Osteoblast (primary cell): ENCODE data around the gene CEP112. TPM values are rescaled to one million over a fixed set of nuclear protein-coding genes. Genes with fewer than 3 reads are reported as not detected.

Experiments used
- DNase-seq: peaks from one replicate; pipeline ENCODE4 v3.0.0; 2011; ENCODE audit warnings: low spot score, mixed read lengths; ENCODE audit not compliant: insufficient read length; ENCODE audit errors: missing footprints
- H2AFZ ChIP-seq: 2 replicates; pipeline ENCODE4 v1.6.0; 2011; ENCODE audit warnings: mild to moderate bottlenecking, low read length
- H3K27ac ChIP-seq: 2 replicates; pipeline ENCODE4 v1.5.1; 2011; ENCODE audit warnings: mild to moderate bottlenecking, low read depth, low read length, moderate library complexity
- H3K27me3 ChIP-seq: 2 replicates; pipeline ENCODE4 v1.6.0; 2012; ENCODE audit warnings: mild to moderate bottlenecking, control low read depth, inconsistent platforms, low read length, moderate library complexity; ENCODE audit not compliant: insufficient read depth
- H3K36me3 ChIP-seq: 2 replicates; pipeline ENCODE4 v1.5.1; 2011; ENCODE audit warnings: mild to moderate bottlenecking, low read length, control low read depth, moderate library complexity; ENCODE audit not compliant: insufficient read depth
- H3K4me1 ChIP-seq: 2 replicates; pipeline ENCODE4 v1.5.1; 2011; ENCODE audit warnings: mild to moderate bottlenecking, low read length, control low read depth, moderate library complexity; ENCODE audit not compliant: insufficient read depth
- H3K4me2 ChIP-seq: 2 replicates; pipeline ENCODE4 v1.6.0; 2011; ENCODE audit warnings: mild to moderate bottlenecking, low read length; ENCODE audit not compliant: insufficient read depth
- H3K4me3 ChIP-seq: fragments of 200-600 bp; sonication (generic); 3 replicates; pipeline ENCODE4 v1.5.1; 2012; ENCODE audit warnings: mild to moderate bottlenecking, low read length, inconsistent platforms; ENCODE audit not compliant: insufficient read depth
- H3K79me2 ChIP-seq: 2 replicates; pipeline ENCODE4 v1.6.0; 2012; ENCODE audit warnings: mild to moderate bottlenecking, low read length, control low read depth, inconsistent platforms; ENCODE audit not compliant: insufficient read depth
- H3K9me3 ChIP-seq: 2 replicates; pipeline ENCODE4 v1.5.1; 2011; ENCODE audit warnings: low read depth, low read length, control low read depth
- H4K20me1 ChIP-seq: 2 replicates; pipeline ENCODE4 v1.6.0; 2012; ENCODE audit warnings: mild to moderate bottlenecking, low read length, control low read depth; ENCODE audit not compliant: insufficient read depth
- total RNA-seq: library from RNA; depleted of rRNA; stranded (reverse); fragments of >200 nt; gene quantifications from 2 replicates; pipeline ENCODE4 v1.2.3, GENCODE V29; 2012
- TF ChIP-seq, protein P1 (sequence below): IDR thresholded peaks from 2 replicates; pipeline ENCODE4 v1.5.1; 2011; ENCODE audit warnings: mild to moderate bottlenecking, low read depth, low read length, moderate library complexity; ENCODE audit errors: extremely low read depth

CEP112 gene
- total RNA-seq, 1 donor: 8.3 TPM

DNA sequence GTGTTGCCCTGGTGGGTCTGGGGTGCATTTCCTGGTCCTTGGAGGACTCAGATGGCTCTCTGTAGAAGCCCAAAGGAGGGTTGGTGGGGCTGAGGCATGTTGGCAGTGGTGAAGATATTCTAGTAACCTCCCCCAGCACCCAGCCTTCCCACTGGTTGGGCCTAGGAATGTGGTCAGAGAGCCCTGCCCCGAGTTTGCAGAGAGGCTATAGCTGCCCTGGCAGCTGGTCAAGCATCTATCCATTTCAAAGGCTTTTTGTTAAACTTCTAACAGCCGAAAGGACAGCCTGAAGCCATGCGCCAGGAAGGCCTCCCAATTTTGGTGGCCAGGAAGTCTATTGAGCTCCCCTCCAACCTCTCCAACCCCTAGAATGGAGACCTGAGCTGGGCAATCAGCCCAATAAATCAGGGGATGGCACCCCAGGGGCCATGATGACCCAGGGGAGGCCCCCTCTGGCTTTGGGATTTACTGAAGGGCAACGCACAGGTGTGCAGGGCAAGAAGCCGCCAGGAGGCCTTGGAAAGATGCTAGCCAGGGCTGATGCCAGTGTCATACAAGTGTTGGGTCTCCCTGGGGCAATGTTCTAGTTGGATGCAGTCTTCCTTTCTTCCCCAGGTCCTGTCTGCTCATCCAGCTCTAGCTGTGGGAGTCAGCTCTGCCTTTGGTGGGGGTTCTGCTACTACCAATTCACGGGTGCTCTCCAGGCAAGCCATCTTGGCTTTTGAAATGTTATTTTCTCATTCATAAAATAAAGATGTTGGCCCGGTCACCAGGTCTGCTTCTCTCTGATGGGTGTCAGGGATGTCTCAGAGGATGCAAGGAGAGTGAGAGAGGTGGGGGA is 599.6 kb downstream of the CEP112 start:
- H3K36me3 ChIP-seq: no peaks in the 10 kb centered on the region

DNA sequence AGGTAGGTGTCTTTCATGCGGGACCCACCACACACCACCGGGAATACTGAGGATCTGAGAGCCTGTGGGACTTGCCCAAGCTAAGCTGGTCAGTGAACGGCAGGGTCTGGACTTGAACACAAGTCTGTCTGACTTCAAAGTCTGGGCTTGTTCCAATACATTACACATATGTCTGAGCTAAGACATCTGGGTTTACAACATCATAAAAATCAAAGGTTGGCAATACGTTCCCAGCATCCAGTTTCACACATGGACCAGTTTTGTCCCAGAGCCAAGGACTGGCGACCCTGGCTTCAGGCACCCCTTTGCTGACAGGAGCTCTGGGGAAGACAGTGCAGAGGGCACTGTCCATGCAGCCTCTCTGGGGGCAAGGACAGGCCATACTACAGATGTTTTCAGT is 602.6 kb downstream of the CEP112 start:
- TF ChIP-seq, protein P1, sequence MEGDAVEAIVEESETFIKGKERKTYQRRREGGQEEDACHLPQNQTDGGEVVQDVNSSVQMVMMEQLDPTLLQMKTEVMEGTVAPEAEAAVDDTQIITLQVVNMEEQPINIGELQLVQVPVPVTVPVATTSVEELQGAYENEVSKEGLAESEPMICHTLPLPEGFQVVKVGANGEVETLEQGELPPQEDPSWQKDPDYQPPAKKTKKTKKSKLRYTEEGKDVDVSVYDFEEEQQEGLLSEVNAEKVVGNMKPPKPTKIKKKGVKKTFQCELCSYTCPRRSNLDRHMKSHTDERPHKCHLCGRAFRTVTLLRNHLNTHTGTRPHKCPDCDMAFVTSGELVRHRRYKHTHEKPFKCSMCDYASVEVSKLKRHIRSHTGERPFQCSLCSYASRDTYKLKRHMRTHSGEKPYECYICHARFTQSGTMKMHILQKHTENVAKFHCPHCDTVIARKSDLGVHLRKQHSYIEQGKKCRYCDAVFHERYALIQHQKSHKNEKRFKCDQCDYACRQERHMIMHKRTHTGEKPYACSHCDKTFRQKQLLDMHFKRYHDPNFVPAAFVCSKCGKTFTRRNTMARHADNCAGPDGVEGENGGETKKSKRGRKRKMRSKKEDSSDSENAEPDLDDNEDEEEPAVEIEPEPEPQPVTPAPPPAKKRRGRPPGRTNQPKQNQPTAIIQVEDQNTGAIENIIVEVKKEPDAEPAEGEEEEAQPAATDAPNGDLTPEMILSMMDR: no peak

More for the DNA sequence above, 599.6 kb downstream of the CEP112 start:
- H3K4me1 ChIP-seq: no peaks in the 10 kb centered on the region
- H3K9me3 ChIP-seq: no peaks in the 10 kb centered on the region
- no peaks in the 10 kb centered on the region for H4K20me1 ChIP-seq
- H3K4me2 ChIP-seq: no peak overlapping the region
- TF ChIP-seq, protein P1: no peak
- no peak overlapping the region for H3K4me3 ChIP-seq
- no peaks in the 10 kb centered on the region for H3K79me2 ChIP-seq
- no peak for DNase-seq
- no peak overlapping the region for H3K27ac ChIP-seq
- H2AFZ ChIP-seq: no peak overlapping the region
- H3K27me3 ChIP-seq: no peaks in the 10 kb centered on the region

DNA sequence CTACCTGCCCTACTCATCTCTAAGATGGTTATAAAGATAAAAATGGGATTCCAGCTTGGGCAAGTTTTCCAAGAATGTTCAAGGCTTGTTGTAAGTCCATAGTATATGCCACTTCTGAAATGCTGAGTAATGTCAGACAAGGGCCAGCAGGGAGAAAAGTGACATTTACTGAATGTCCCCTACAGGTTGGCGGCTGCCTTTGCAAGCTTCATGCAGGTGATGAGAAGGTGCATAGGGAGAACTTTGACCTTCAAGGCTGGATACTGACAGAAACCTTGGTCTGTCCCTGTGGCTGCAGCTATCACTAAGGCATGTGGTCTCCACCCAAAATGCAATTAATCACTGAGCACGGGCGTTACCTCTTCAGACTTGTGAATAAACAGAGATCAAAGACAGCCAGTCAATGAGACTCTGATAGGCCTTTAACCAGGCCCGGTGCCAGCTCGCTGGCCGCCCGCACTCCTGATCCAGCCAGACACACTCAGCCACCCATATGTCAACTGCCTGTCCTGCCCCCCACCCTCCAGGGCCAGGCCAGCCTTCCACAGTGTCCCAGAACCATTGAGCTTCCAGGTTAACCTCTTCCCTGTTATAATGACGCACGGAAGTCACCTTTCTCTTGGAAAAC is 603.6 kb downstream of the CEP112 start:
- no peaks in the 10 kb centered on the region for H3K36me3 ChIP-seq
- no peaks in the 10 kb centered on the region for H3K9me3 ChIP-seq
- no peaks in the 10 kb centered on the region for H4K20me1 ChIP-seq
- H3K79me2 ChIP-seq: no peaks in the 10 kb centered on the region
- H3K27ac ChIP-seq: no peak overlapping the region
- no peak overlapping the region for H3K4me3 ChIP-seq
- H3K4me2 ChIP-seq: no peak overlapping the region
- H3K4me1 ChIP-seq: no peaks in the 10 kb centered on the region
- no peaks in the 10 kb centered on the region for H3K27me3 ChIP-seq
- TF ChIP-seq, protein P1: no peak
- DNase-seq: no peak
- no peak overlapping the region for H2AFZ ChIP-seq

More for the DNA sequence above, 602.6 kb downstream of the CEP112 start:
- Histone ChIP-seq H3K27ac (no peak overlapping the region), H3K4me3 (no peak overlapping the region), H4K20me1 (no peaks in the 10 kb centered on the region), H3K36me3 (no peaks in the 10 kb centered on the region), H3K79me2 (no peaks in the 10 kb centered on the region), H3K9me3 (no peaks in the 10 kb centered on the region), H3K4me2 (no peak overlapping the region), H2AFZ (no peak overlapping the region), H3K4me1 (no peaks in the 10 kb centered on the region), H3K27me3 (no peaks in the 10 kb centered on the region)
- DNase-seq: no peak

DNA sequence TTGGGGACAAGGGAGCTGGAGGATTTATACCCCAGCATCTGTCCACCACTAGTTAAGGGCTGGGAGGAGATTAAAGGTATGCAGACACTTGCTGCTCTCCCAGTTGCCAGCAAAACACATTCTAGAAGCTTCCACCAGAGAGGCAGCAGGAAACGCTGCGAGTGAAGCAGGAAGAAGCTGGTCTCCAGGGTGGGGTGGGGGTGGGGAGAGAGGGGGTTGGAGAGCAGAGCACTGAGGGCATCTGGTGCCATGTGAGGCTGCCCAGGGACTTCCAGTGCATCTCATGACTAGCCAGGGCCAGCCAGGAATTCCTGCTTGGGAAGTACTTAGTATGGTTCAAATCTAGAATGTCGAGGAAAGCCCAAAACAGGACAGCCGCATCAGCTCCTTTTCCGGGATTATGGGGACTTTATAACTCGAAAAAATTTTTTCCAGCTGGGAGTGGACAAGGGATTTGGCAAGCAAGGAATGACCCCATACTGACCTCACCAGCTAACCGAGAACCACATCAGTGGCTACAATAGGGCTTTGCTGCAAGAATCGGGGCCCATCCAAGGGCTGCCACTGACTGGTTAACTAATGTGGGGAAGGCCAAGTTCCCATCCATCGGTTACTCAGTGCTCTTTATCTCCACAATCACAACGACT is 604.3 kb downstream of the CEP112 start:
- no peak overlapping the region for H3K4me3 ChIP-seq
- TF ChIP-seq, protein P1: no peak
- no peak for DNase-seq
- H3K4me2 ChIP-seq: no peak overlapping the region
- no peaks in the 10 kb centered on the region for H4K20me1 ChIP-seq
- H3K9me3 ChIP-seq: no peaks in the 10 kb centered on the region
- H3K36me3 ChIP-seq: no peaks in the 10 kb centered on the region
- no peaks in the 10 kb centered on the region for H3K79me2 ChIP-seq
- H3K4me1 ChIP-seq: no peaks in the 10 kb centered on the region
- H3K27ac ChIP-seq: no peak overlapping the region
- H3K27me3 ChIP-seq: no peaks in the 10 kb centered on the region
- H2AFZ ChIP-seq: no peak overlapping the region
